ENCODE measurements around the gene COMP. TPM values are rescaled to one million over a fixed set of nuclear protein-coding genes. Genes with fewer than 3 reads are reported as not detected.

The COMP gene
- total RNA-seq, 1 experiment from 2014 or later = 0.16 TPM

DNA sequence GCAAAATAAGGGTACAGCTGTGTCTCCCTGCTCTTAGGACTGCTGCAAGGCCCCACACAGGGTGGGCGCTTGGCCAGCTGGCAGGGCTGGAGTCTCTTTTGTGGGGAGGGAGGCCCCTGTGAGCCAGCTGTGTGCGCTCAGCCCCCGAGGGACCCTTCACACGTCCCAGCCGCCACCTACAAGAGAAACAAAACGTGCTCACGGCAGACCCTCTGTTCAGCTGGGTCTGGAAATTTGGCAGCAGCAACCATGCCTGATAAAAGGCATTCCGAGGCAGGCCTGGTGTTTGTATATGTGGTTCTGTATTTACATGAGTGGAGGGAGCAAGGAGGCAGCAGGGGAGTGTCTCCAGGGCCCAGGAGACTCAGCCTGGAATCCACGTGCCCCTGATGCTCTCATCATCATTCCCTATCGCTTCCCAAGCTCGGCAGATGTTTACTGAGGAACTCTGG is 57.9 kb downstream of the COMP start:
- intact Hi-C loops (cut with micrococcal nuclease; ENCODE audit: unreplicated experiment) = no loop called here
- no TSS peak for BruUV-seq (replicated peaks)
- Mint-ChIP-seq H3K4me3 (ENCODE audit: unreplicated experiment) (no peak overlapping the region), H3K4me1 (ENCODE audit: low read depth, unreplicated experiment) (peaks cover 25% of the 10 kb centered on the region), H3K9me3 (ENCODE audit: unreplicated experiment) (no peaks in the 10 kb centered on the region), H3K27me3 (ENCODE audit: insufficient read depth, unreplicated experiment) (no peaks in the 10 kb centered on the region), H3K27ac (ENCODE audit: unreplicated experiment) (no peak overlapping the region), H3K36me3 (ENCODE audit: insufficient read depth, unreplicated experiment) (no peaks in the 10 kb centered on the region)
- Histone ChIP-seq H3K36me3 (ENCODE audit: control insufficient read depth, insufficient read depth, low read length) (no peaks in the 10 kb centered on the region), H3K4me3 (ENCODE audit: low read depth, low read length) (no peak overlapping the region), H3K9me3 (no peaks in the 10 kb centered on the region), H3K27me3 (replicated peaks; ENCODE audit: control insufficient read depth, insufficient read depth, low read length) (no peaks in the 10 kb centered on the region), H3K4me1 (peaks cover 39% of the 10 kb centered on the region)
- ChIA-PET CTCF (no interaction called here), POLR2A (no interaction called here)
- TF ChIP-seq, protein P1, sequence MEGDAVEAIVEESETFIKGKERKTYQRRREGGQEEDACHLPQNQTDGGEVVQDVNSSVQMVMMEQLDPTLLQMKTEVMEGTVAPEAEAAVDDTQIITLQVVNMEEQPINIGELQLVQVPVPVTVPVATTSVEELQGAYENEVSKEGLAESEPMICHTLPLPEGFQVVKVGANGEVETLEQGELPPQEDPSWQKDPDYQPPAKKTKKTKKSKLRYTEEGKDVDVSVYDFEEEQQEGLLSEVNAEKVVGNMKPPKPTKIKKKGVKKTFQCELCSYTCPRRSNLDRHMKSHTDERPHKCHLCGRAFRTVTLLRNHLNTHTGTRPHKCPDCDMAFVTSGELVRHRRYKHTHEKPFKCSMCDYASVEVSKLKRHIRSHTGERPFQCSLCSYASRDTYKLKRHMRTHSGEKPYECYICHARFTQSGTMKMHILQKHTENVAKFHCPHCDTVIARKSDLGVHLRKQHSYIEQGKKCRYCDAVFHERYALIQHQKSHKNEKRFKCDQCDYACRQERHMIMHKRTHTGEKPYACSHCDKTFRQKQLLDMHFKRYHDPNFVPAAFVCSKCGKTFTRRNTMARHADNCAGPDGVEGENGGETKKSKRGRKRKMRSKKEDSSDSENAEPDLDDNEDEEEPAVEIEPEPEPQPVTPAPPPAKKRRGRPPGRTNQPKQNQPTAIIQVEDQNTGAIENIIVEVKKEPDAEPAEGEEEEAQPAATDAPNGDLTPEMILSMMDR (IDR thresholded peaks at IDR 0.05; ENCODE audit: insufficient read depth in 1 of 2, low read depth in 1 of 2, low read length in 1 of 2, severe bottlenecking in 1 of 2, unreplicated experiment in 1 of 2) = no peak
- no peak for DNase-seq

Other genes starting within 250 kb of the COMP start
- gene FKBP8, start 247.7 kb downstream of the COMP start, total RNA-seq (2022) = 174 and 184 TPM in 2 replicates
- 77.5 and 80.2 TPM in 2 replicates for gene KXD1, start 233.4 kb downstream of the COMP start, total RNA-seq (2022)
- gene UBA52, start 219.4 kb downstream of the COMP start, total RNA-seq (2022) = 1,276 and 1,389 TPM in 2 replicates
- gene REX1BD, start 202.5 kb downstream of the COMP start, total RNA-seq (2022) = 44.8 and 48.3 TPM in 2 replicates
- gene CRLF1, start 184.5 kb downstream of the COMP start, total RNA-seq (2022) = 0.61 and 2.6 TPM in 2 replicates
- gene TMEM59L, start 178.4 kb downstream of the COMP start, total RNA-seq (2022) = 0.25 TPM in 1 of 2 replicates, not detected in the other
- 7.9 and 9.8 TPM in 2 replicates for gene KLHL26, start 154.3 kb downstream of the COMP start, total RNA-seq (2022)
- gene CRTC1, start 107.6 kb downstream of the COMP start, total RNA-seq (2022) = 12.0 and 13.8 TPM in 2 replicates
- 93.8 and 96.6 TPM in 2 replicates for gene UPF1, start 40.7 kb upstream of the COMP start, total RNA-seq (2022)
- gene CERS1, start 104.9 kb upstream of the COMP start, total RNA-seq (2022) = 19.0 and 20.3 TPM in 2 replicates
- 207 and 213 TPM in 2 replicates for gene COPE, start 128.1 kb upstream of the COMP start, total RNA-seq (2022)
- 46.8 and 48.7 TPM in 2 replicates for gene DDX49, start 128.4 kb upstream of the COMP start, total RNA-seq (2022)
- 18.0 and 19.0 TPM in 2 replicates for gene HOMER3, start 149.9 kb upstream of the COMP start, total RNA-seq (2022)
- gene SUGP2, start 242.2 kb upstream of the COMP start, total RNA-seq (2022) = 74.1 and 75.6 TPM in 2 replicates
- gene ARMC6, start 242.3 kb upstream of the COMP start, total RNA-seq (2022) = 40.1 and 44.6 TPM in 2 replicates

Measured in Caco-2 (cell line).